ENCODE results near the gene EPB41L3.

Gene EPB41L3

DNA sequence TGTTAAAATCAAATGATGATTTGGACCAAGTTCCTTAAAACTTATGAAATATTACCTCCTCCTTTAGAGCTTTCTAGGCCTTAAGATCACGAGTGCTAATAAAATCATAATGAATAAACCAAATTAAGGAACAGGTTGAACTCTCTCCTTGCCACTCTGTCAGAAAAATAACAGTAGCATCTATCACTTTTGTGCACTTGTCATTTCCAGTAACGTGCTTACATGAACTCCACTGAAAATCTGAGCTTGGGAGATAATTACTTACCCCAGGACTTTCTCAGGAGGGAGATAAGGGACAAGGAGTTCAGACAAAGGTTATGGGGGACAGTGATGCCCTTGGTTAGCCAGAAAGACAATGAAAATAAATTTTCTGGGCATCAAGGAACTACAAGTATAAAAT, 36.0 kb downstream of the EPB41L3 start:
- no peaks in the 10 kb centered on the region for H3K4me1 ChIP-seq (ENCODE audit: low read depth, poor library complexity, severe bottlenecking)
- H3K36me3 ChIP-seq (ENCODE audit: insufficient read depth): no peaks in the 10 kb centered on the region
- H3K27ac ChIP-seq: no peak overlapping the region
- H2AFZ ChIP-seq (ENCODE audit: low read depth): no peak overlapping the region
- no peak overlapping the region for H3K4me3 ChIP-seq (IDR thresholded peaks at IDR 0.05; ENCODE audit: insufficient read depth, low read depth, low read length)
- no peaks in the 10 kb centered on the region for H4K20me1 ChIP-seq (ENCODE audit: insufficient read depth)
- H3K4me2 ChIP-seq: no peak overlapping the region
- TF ChIP-seq, protein P1, sequence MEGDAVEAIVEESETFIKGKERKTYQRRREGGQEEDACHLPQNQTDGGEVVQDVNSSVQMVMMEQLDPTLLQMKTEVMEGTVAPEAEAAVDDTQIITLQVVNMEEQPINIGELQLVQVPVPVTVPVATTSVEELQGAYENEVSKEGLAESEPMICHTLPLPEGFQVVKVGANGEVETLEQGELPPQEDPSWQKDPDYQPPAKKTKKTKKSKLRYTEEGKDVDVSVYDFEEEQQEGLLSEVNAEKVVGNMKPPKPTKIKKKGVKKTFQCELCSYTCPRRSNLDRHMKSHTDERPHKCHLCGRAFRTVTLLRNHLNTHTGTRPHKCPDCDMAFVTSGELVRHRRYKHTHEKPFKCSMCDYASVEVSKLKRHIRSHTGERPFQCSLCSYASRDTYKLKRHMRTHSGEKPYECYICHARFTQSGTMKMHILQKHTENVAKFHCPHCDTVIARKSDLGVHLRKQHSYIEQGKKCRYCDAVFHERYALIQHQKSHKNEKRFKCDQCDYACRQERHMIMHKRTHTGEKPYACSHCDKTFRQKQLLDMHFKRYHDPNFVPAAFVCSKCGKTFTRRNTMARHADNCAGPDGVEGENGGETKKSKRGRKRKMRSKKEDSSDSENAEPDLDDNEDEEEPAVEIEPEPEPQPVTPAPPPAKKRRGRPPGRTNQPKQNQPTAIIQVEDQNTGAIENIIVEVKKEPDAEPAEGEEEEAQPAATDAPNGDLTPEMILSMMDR (conservative IDR thresholded peaks at IDR 0.05; ENCODE audit: low read depth, low read length): no peak
- H3K27me3 ChIP-seq (ENCODE audit: insufficient read depth, low read depth): no peaks in the 10 kb centered on the region
- H3K79me2 ChIP-seq (ENCODE audit: insufficient read depth, low read depth): no peaks in the 10 kb centered on the region
- no peak overlapping the region for H3K9ac ChIP-seq

DNA sequence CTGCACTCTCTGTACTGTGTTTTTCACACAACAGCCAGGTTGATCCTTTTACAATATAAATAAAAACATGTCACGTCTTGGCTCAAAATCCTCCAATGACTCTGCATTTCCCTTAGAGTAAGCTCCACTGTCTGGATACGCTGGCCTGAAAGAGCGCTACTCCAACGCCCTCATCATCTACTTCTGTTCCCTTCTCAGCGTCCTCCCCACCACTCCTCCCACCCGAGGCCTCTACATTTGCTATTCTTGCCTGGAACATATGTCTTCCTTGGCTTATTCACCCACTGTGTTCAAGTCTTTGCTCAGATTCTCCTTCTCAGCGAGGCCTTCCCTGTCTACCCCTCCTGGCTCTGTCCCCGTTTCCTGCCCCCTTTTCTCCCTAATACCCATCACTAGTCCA, 37.6 kb downstream of the EPB41L3 start:
- Histone ChIP-seq H4K20me1 (ENCODE audit: insufficient read depth) (no peaks in the 10 kb centered on the region), H2AFZ (ENCODE audit: low read depth) (no peak overlapping the region), H3K4me2 (no peak overlapping the region), H3K79me2 (ENCODE audit: insufficient read depth, low read depth) (no peaks in the 10 kb centered on the region), H3K4me1 (ENCODE audit: low read depth, poor library complexity, severe bottlenecking) (no peaks in the 10 kb centered on the region), H3K9ac (no peak overlapping the region), H3K27me3 (ENCODE audit: insufficient read depth, low read depth) (no peaks in the 10 kb centered on the region), H3K4me3 (IDR thresholded peaks at IDR 0.05; ENCODE audit: insufficient read depth, low read depth, low read length) (no peak overlapping the region), H3K36me3 (ENCODE audit: insufficient read depth) (no peaks in the 10 kb centered on the region), H3K27ac (no peak overlapping the region)
- TF ChIP-seq, protein P1 (conservative IDR thresholded peaks at IDR 0.05; ENCODE audit: low read depth, low read length): no peak

DNA sequence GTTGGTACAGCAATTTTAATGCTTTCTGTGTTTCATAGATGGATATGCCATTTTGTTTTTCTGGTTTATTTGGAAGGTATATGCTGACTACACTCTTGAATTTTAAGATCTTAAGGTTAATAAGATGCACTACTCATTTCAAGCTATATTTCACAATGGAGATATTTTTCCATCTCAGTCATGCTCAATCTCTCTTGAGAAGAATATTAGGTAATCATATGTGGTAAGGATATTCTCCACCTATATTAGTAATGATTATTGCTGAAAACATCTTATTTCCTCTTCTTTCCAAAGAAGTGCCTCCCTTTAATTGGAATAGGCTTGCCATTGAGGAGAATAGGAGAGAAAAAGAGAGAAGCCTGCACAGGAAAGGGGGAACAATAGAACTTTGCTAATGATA, 40.1 kb downstream of the EPB41L3 start:
- Histone ChIP-seq H3K4me3 (IDR thresholded peaks at IDR 0.05; ENCODE audit: insufficient read depth, low read depth, low read length) (no peak overlapping the region), H3K4me2 (no peak overlapping the region), H3K4me1 (ENCODE audit: low read depth, poor library complexity, severe bottlenecking) (no peaks in the 10 kb centered on the region), H3K9ac (no peak overlapping the region), H2AFZ (ENCODE audit: low read depth) (no peak overlapping the region), H3K79me2 (ENCODE audit: insufficient read depth, low read depth) (no peaks in the 10 kb centered on the region), H3K27me3 (ENCODE audit: insufficient read depth, low read depth) (no peaks in the 10 kb centered on the region), H4K20me1 (ENCODE audit: insufficient read depth) (no peaks in the 10 kb centered on the region), H3K36me3 (ENCODE audit: insufficient read depth) (no peaks in the 10 kb centered on the region), H3K27ac (no peak overlapping the region)
- TF ChIP-seq, protein P1 (conservative IDR thresholded peaks at IDR 0.05; ENCODE audit: low read depth, low read length): no peak

DNA sequence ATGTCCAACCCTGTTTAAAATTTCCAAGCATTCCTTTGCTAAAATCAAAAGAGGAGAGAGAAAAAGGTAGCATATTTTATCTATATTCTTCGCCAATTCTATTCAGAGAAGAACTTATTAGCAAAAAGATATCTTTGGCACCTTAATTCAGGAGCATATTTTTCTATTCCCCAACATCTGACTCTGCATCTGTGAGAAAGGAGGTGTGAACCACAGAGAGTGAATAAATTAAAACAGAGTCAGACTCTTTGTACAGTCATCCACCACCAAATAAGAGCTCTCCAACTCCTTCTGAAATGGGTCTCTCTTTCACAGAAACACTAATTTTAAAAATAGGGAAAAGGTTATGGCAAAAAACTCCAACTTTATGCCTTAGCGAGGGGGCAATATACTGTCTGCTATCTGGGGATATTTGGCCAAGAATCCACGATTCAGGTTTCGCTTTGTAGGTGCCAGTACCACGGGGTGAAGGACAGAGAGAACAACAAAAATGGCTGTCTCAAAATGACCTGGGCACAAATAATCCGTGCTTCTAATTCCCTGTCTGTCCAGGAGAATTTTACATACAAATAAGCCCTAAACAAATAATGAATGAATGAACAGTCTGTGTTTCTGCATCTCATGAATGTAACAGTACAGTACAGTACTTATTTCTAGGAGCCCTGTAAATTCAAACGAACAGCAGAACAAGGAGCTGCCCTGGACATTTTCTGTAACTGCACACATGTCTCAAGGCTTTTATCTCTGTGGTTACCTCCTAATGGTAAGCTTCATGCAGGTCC, 43.4 kb downstream of the EPB41L3 start:
- no peaks in the 10 kb centered on the region for H3K27me3 ChIP-seq (ENCODE audit: insufficient read depth, low read depth)

More for the DNA sequence above, 43.4 kb downstream of the EPB41L3 start:
- H3K4me2 ChIP-seq: no peak overlapping the region
- H3K36me3 ChIP-seq (ENCODE audit: insufficient read depth): no peaks in the 10 kb centered on the region
- no peaks in the 10 kb centered on the region for H3K4me1 ChIP-seq (ENCODE audit: low read depth, poor library complexity, severe bottlenecking)
- H4K20me1 ChIP-seq (ENCODE audit: insufficient read depth): no peaks in the 10 kb centered on the region
- H3K9ac ChIP-seq: no peak overlapping the region
- H3K79me2 ChIP-seq (ENCODE audit: insufficient read depth, low read depth): no peaks in the 10 kb centered on the region
- TF ChIP-seq, protein P1 (conservative IDR thresholded peaks at IDR 0.05; ENCODE audit: low read depth, low read length): no peak
- H3K27ac ChIP-seq: no peak overlapping the region
- H2AFZ ChIP-seq (ENCODE audit: low read depth): no peak overlapping the region
- no peak overlapping the region for H3K4me3 ChIP-seq (IDR thresholded peaks at IDR 0.05; ENCODE audit: insufficient read depth, low read depth, low read length)
